Measurements from ENCODE around the gene MANBA.

- TF ChIP-seq CTCF (IDR thresholded peaks at IDR 0.05) (no peak), POLR2A (IDR thresholded peaks at IDR 0.05) (no peak)
These were observed 123.4 kb downstream of the MANBA start for GRCh38 chr4:102637391-102637790.

Measured in esophagus squamous epithelium (tissue), 4 donors.